Mesenchymal stem cell (in vitro differentiated cells and primary cell): ENCODE measurements around the gene LENG9.

Experiments used
- DNase-seq: peaks from one replicate; pipeline ENCODE4 v3.0.0-alpha.2; 2013
- H2AFZ ChIP-seq: one replicate; pipeline ENCODE4 v1.6.1; 2013; ENCODE audit warnings: low read depth, mild to moderate bottlenecking, control low read depth, inconsistent platforms, low read length, moderate library complexity
- H2AK5ac ChIP-seq: 2 replicates; pipeline ENCODE4 v1.6.1; 2013; ENCODE audit warnings: low read length, moderate library complexity, mild to moderate bottlenecking, inconsistent platforms; ENCODE audit not compliant: severe bottlenecking
- H2BK120ac ChIP-seq: one replicate; pipeline ENCODE4 v1.6.1; 2013; ENCODE audit warnings: low read depth, mild to moderate bottlenecking, inconsistent platforms, low read length, moderate library complexity
- H2BK12ac ChIP-seq, 2 experiments: one replicate each; pipeline ENCODE4 v1.6.1; 2013; ENCODE audit warnings: inconsistent platforms in 2 of 2, low read length in 2 of 2, mild to moderate bottlenecking in 2 of 2, moderate library complexity in 2 of 2, control low read depth in 1 of 2
- H2BK15ac ChIP-seq: one replicate; pipeline ENCODE4 v1.6.1; 2013; ENCODE audit warnings: mild to moderate bottlenecking, low read depth, inconsistent platforms; ENCODE audit not compliant: poor library complexity, severe bottlenecking
- H2BK5ac ChIP-seq: 2 replicates; pipeline ENCODE4 v1.6.1; 2013; ENCODE audit warnings: low read depth, mild to moderate bottlenecking, low read length, control low read depth, inconsistent platforms; ENCODE audit not compliant: poor library complexity, severe bottlenecking
- H3K14ac ChIP-seq, 2 experiments: one replicate each; pipeline ENCODE4 v1.6.1; 2013; ENCODE audit warnings: inconsistent platforms in 2 of 2, low read length in 2 of 2, control low read depth in 1 of 2, mild to moderate bottlenecking in 1 of 2, moderate library complexity in 1 of 2
- H3K18ac ChIP-seq, 2 experiments: one replicate each; pipeline ENCODE4 v1.6.1; 2013; ENCODE audit warnings: inconsistent platforms in 2 of 2, low read length in 2 of 2, control low read depth in 1 of 2, low read depth in 1 of 2, mild to moderate bottlenecking in 1 of 2
- H3K23ac ChIP-seq, 2 experiments: one replicate each; pipeline ENCODE4 v1.6.1; 2013; ENCODE audit warnings: inconsistent platforms in 2 of 2, low read length in 2 of 2, mild to moderate bottlenecking in 2 of 2, moderate library complexity in 2 of 2, control low read depth in 1 of 2
- H3K27ac ChIP-seq: 2 replicates; pipeline ENCODE4 v1.5.1; 2013; ENCODE audit warnings: mild to moderate bottlenecking, moderate library complexity, low read length, control low read depth, inconsistent platforms; ENCODE audit not compliant: poor library complexity, severe bottlenecking
- H3K27me3 ChIP-seq, 2 experiments: 2 replicates each; pipeline versions ENCODE4 v1.6.1 to v1.7.0; 2013; ENCODE audit warnings: low read length in 2 of 2, mild to moderate bottlenecking in 2 of 2, moderate library complexity in 2 of 2, control low read depth in 1 of 2, inconsistent platforms in 1 of 2; ENCODE audit not compliant: control insufficient read depth in 1 of 2, insufficient read depth in 1 of 2
- H3K36me3 ChIP-seq, 2 experiments: 2 replicates each; pipeline versions ENCODE4 v1.6.1 to v1.7.0; 2013; ENCODE audit warnings: low read length in 2 of 2, control low read depth in 1 of 2, inconsistent platforms in 1 of 2, low read depth in 1 of 2, mild to moderate bottlenecking in 1 of 2; ENCODE audit not compliant: insufficient read depth in 2 of 2, control insufficient read depth in 1 of 2
- H3K4ac ChIP-seq, 2 experiments: one replicate each; pipeline ENCODE4 v1.6.1; 2013; ENCODE audit warnings: inconsistent platforms in 2 of 2, low read length in 2 of 2, mild to moderate bottlenecking in 2 of 2, moderate library complexity in 2 of 2, control low read depth in 1 of 2, low read depth in 1 of 2
- H3K4me1 ChIP-seq: 2 replicates; pipeline ENCODE4 v1.6.1; 2013; ENCODE audit warnings: low read depth, low read length, control low read depth; ENCODE audit not compliant: control insufficient read depth, insufficient read depth
- H3K4me2 ChIP-seq: 2 replicates; pipeline ENCODE4 v1.6.1; 2013; ENCODE audit warnings: low read length, mild to moderate bottlenecking, inconsistent platforms; ENCODE audit not compliant: poor library complexity, severe bottlenecking
- H3K4me3 ChIP-seq, 2 experiments: 2 replicates each; pipeline versions ENCODE4 v1.5.1 to v1.7.0; 2013; ENCODE audit warnings: low read length in 2 of 2, mild to moderate bottlenecking in 2 of 2, control low read depth in 1 of 2, low read depth in 1 of 2; ENCODE audit not compliant: insufficient read depth in 1 of 2
- H3K79me1 ChIP-seq: replicated peaks from 2 replicates; pipeline ENCODE4 v1.6.1; 2013; ENCODE audit warnings: mild to moderate bottlenecking, control low read depth, low read length, inconsistent platforms; ENCODE audit not compliant: poor library complexity, severe bottlenecking
- H3K9ac ChIP-seq: 2 replicates; pipeline ENCODE4 v1.7.0; 2013; ENCODE audit warnings: mild to moderate bottlenecking, low read length, moderate library complexity
- H3K9me3 ChIP-seq: 2 replicates; pipeline ENCODE4 v1.7.0; 2013; ENCODE audit warnings: mild to moderate bottlenecking, low read length; ENCODE audit not compliant: control insufficient read depth
- H4K8ac ChIP-seq: one replicate; pipeline ENCODE4 v1.6.1; 2013; ENCODE audit warnings: inconsistent platforms, mild to moderate bottlenecking, low read length, moderate library complexity
- H4K91ac ChIP-seq: one replicate; pipeline ENCODE4 v1.6.1; 2013; ENCODE audit warnings: mild to moderate bottlenecking, low read length, inconsistent platforms
- WGBS: methylation state at CpG from one replicate; pipeline ENCODE4 v1.1.7; 2013; ENCODE audit warnings: mixed read lengths; 5-methylcytosine and 5-hydroxymethylcytosine counted together

The LENG9 gene

GRCh38 chr19:54418030-54418929, 45.3 kb downstream of the LENG9 start:
- peaks cover 76 to 77% of the 10 kb centered on the region in 2 experiments for H3K27me3 ChIP-seq
- 49% methylated on average over 19 of the region's 25 CpGs for WGBS

GRCh38 chr19:54416695-54417491, 46.7 kb downstream of the LENG9 start:
- Histone ChIP-seq H3K9ac (no peak overlapping the region), H2BK15ac (no peak overlapping the region), H3K4me3 (peak overlapping the region in 1 of 2 experiments; percentile 18), H3K18ac (no peak overlapping the region), H3K23ac (no peak overlapping the region), H2BK5ac (no peak overlapping the region), H3K27ac (no peak overlapping the region), H4K8ac (no peak overlapping the region), H2BK120ac (no peak overlapping the region), H2BK12ac (no peak overlapping the region), H3K4me1 (peaks cover 12% of the 10 kb centered on the region), H2AK5ac (no peak overlapping the region), H3K4me2 (no peak overlapping the region), H3K9me3 (no peaks in the 10 kb centered on the region), H4K91ac (peak overlapping the region; percentile 70), H3K4ac (no peak overlapping the region), H3K79me1 (no peaks in the 10 kb centered on the region), H3K14ac (no peak overlapping the region), H3K36me3 (peaks cover 0 to 6% of the 10 kb centered on the region in 2 experiments), H2AFZ (no peak overlapping the region), H3K27me3 (peaks cover 67 to 74% of the 10 kb centered on the region in 2 experiments)
- 60% methylated on average over 43 of the region's 44 CpGs for WGBS
- no peak for DNase-seq

More at GRCh38 chr19:54418030-54418929, 45.3 kb downstream of the LENG9 start:
- Histone ChIP-seq H2BK15ac (no peak overlapping the region), H3K4me2 (no peak overlapping the region), H2AFZ (no peak overlapping the region), H4K8ac (no peak overlapping the region), H4K91ac (peak overlapping the region; percentile 28), H3K9ac (no peak overlapping the region), H3K4me3 (no peak overlapping the region), H3K79me1 (no peaks in the 10 kb centered on the region), H3K27ac (no peak overlapping the region), H3K36me3 (peaks cover 0 to 6% of the 10 kb centered on the region in 2 experiments), H2AK5ac (no peak overlapping the region), H3K4me1 (peaks cover 12% of the 10 kb centered on the region), H3K9me3 (no peaks in the 10 kb centered on the region), H3K18ac (no peak overlapping the region), H3K23ac (no peak overlapping the region), H3K4ac (no peak overlapping the region), H2BK5ac (no peak overlapping the region), H3K14ac (no peak overlapping the region), H2BK12ac (no peak overlapping the region), H2BK120ac (no peak overlapping the region)
- DNase-seq = peak; percentile 38

- WGBS = 9% methylated on average over 24 of the region's 28 CpGs
- Histone ChIP-seq H3K27me3 (peaks cover 59 to 66% of the 10 kb centered on the region in 2 experiments), H3K9ac (no peak overlapping the region)
Observed at GRCh38 chr19:54415901-54416673, 47.5 kb downstream of the LENG9 start.

More at GRCh38 chr19:54415901-54416673, 47.5 kb downstream of the LENG9 start:
- Histone ChIP-seq H2AFZ (no peak overlapping the region), H3K4me3 (no peak overlapping the region), H2BK120ac (no peak overlapping the region), H2BK5ac (no peak overlapping the region), H3K79me1 (no peaks in the 10 kb centered on the region), H3K4me1 (peaks cover 12% of the 10 kb centered on the region), H2BK12ac (no peak overlapping the region), H3K36me3 (peaks cover 0 to 6% of the 10 kb centered on the region in 2 experiments), H4K8ac (no peak overlapping the region), H3K4ac (no peak overlapping the region), H3K14ac (no peak overlapping the region), H3K4me2 (no peak overlapping the region), H2BK15ac (no peak overlapping the region), H2AK5ac (no peak overlapping the region), H4K91ac (no peak overlapping the region), H3K23ac (no peak overlapping the region), H3K27ac (no peak overlapping the region), H3K9me3 (no peaks in the 10 kb centered on the region), H3K18ac (no peak overlapping the region)
- DNase-seq = no peak
